GM21825 (cell line): ENCODE measurements around the gene IFT122.
A peak's percentile ranks its signal among the peaks of the same experiment; 100 is the strongest.

ENCODE experiments used
- ATAC-seq: cut with Tn5 transposase; IDR thresholded peaks from one replicate; pipeline ENCODE4 v1.9.1; 2021; ENCODE audit warnings: mild to moderate bottlenecking, moderate library complexity; ENCODE audit not compliant: unreplicated experiment

Gene IFT122

GRCh38 chr3:129434140-129434539 lies 5.9 kb upstream of the IFT122 start:
- ATAC-seq = no peak

DNA sequence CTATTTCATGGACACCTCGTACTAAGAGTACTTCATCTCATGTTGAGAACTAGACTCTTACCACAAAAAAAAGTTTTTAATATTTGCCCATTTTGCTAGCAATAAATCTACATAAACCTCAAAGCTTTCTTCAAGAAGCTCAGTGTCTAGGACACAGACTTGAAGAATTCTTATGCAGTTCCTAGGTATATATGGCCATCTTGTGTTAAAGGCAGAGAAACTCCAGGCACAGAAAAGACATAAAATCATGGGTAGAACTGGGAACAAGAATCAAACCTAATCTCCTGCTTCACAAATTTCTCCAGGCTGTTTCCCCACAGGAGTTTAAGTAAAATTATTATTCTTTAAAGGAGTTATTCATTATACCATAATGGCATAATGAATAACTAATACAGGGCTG lies 4.7 kb upstream of the IFT122 start:
- no peak for ATAC-seq

DNA sequence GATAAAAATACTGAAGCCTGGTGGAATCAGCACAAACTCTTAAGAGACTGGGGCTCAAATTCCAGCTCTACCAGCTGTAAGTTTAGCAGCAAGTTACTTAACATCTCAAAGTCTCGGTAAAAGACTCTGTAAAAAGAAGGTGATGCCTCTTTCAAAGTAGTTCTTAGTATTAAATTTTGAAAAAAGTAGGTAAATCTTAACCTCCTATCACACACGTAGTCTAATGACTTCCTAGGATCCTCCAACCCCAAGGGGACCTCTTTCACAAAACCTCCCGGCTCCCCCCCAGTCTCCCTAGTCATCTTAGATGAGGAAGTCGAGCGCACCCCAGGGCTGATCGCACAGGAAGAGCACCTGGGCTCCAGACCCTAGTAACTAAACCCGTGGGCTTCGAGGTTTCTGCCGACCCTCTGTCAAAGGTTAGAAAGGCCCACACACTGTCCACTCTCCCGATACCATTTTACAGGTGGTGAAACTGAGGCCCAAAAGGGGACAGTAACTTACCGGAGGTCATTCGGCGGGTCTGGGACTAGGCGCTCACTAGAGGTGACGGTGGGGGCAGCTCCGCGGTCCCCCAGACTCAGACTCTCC lies 703 bp upstream of the IFT122 start:
- ATAC-seq = peak; percentile 16

- no peak for ATAC-seq
Observed at GRCh38 chr3:129440618-129441190, 680 bp downstream of the IFT122 start.

GRCh38 chr3:129441215-129441614 lies 1.2 kb downstream of the IFT122 start:
- no peak for ATAC-seq

DNA sequence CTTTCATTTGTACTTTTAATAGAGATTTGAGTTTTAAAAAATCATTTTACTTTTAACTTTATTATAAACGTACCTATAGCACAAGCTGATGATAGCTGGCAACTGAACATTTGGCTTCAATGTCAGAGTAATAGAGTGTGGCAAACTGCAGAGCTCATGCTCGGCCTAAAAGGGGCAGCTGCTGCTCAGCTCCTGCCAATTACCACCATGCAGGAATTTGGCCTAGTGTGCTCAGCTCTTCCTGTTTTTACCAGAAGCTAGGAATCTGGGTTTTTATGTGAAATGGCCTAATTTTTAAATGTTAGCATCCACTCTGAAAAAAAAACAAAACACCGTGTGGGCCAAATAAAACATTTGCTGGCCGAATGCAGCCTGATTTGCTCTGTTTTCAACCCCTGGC lies 1.8 kb downstream of the IFT122 start:
- ATAC-seq = no peak

DNA sequence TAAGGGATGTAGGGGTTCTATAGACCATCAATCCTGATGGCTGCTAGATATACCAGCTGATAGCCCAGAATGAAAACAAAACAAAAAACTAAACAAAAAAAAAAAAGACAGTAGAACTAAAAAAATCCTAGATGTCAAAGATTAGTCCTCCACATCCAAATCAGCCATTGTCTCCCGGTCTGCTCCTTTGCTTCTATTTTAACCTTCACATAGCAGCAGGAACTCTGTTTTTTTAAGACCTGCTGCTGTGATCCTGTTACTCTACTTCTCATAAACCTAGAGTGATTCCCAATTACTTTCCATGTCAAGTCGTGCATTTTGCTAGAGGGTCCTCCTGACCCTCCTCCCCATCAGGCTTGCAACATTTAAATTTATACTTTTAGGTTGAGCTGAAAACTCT lies 2.5 kb downstream of the IFT122 start:
- ATAC-seq = no peak

- ATAC-seq = no peak
Observed at GRCh38 chr3:129442947-129443346, 2.9 kb downstream of the IFT122 start.

DNA sequence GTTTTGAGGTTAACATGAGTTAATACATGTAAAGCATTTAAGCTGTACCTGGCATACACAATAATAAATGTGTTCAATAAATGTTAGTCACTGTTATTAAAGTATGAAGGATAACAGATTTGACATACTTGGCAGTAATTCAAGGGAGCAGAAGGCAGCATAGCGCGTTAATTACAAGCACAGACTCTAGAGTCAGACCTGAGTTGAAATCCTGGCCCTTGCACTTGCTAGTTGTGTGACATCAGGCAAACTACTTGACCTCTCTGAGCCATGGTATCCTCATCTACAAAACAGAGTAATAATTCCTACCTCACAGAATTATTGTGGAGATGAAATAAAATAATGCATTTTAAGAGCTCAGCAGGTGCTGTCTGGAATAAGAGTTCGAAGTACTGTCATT lies 5.4 kb downstream of the IFT122 start:
- no peak for ATAC-seq

DNA sequence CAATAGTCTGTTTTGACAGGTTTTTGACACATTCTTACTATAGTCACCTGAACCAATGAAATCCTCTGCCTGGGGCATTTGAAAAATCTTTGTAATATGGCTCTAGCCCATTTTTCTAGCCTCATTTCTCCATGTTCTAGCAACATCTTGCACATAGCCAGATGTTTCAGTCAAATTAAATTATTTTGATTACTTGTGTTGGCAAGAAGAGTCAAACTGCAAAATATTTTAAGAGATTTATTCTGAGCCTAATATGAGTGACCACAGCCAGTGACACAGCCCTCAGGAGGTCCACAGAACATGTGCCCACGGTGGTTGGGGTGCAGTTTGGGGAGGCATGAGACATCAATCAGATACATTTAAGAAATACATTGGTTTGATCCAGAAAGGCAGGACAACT lies 6.9 kb downstream of the IFT122 start:
- ATAC-seq = no peak

DNA sequence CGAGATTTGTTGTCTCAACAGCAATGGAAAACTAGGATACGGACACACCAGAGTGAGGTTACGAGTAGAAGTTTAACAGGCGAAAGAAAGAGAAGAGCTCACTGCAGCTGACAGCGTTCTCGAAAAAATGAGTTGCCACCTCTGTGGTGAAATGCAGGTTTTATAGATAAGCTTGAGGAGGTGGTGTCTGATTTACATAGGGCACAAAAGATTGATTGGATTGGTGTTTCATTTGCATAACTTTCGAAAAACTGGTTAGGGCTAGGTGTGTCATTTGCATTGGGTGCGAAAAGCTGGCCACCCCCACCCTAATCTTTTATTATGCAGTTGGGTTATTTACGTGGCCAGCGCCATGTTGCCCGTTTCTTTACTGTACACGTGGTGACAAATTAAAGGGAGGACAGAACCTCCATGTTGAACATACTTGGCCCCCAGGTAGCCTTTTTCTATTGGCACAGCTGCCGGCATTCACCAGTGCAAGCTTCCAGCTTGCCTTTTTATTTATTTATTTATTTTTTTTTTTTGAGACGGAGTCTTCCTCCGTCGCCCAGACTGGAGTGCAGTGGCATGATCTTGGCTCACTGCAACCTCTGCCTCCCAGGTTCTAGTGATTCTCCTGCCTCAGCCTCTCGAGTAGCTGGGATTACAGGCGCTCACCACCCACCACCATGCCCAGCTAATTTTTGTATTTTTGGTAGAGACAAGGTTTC lies 8.3 kb downstream of the IFT122 start:
- ATAC-seq = no peak

- ATAC-seq = no peak
Observed at GRCh38 chr3:129449279-129450115, 9.5 kb downstream of the IFT122 start.

GRCh38 chr3:129453732-129454131 lies 13.7 kb downstream of the IFT122 start:
- ATAC-seq = no peak

DNA sequence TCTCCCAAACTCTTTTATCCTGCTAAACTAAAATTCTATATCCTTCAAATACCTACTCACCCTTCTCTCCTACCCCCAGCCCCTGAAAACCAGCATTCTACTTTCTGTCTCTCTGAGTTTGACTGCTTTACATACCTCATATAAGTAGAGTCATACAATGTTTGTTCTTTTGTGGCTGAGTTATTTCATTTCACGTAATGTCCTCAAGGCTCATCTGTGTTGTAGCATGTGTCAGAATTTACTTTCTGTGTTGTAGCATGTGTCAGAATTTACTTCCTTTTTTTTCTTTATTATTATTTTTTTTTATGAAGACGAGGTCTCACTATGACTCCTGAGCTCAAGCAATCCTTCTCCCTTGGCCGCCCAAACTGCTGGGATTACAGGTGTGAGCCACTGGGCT lies 20.1 kb downstream of the IFT122 start:
- ATAC-seq = no peak

GRCh38 chr3:129460572-129460971 lies 20.5 kb downstream of the IFT122 start:
- no peak for ATAC-seq

DNA sequence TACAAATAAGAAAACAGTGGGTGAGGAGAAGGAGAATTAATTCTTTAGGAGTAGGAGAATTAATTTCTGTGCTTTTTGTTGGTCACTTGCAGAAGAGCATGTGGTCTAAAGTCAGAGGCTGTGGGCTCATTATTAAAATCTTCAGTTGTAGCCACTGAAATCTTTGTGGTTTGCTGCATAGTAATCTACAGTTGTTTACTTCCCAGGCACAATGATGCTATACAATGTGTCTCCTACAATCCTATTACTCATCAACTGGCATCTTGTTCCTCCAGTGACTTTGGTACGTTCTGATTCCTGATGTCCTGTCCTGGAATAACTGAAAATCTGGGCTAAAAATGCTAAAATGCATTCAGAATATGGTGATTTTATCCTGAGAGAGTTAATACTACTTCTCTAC lies 21.0 kb downstream of the IFT122 start:
- ATAC-seq = no peak

DNA sequence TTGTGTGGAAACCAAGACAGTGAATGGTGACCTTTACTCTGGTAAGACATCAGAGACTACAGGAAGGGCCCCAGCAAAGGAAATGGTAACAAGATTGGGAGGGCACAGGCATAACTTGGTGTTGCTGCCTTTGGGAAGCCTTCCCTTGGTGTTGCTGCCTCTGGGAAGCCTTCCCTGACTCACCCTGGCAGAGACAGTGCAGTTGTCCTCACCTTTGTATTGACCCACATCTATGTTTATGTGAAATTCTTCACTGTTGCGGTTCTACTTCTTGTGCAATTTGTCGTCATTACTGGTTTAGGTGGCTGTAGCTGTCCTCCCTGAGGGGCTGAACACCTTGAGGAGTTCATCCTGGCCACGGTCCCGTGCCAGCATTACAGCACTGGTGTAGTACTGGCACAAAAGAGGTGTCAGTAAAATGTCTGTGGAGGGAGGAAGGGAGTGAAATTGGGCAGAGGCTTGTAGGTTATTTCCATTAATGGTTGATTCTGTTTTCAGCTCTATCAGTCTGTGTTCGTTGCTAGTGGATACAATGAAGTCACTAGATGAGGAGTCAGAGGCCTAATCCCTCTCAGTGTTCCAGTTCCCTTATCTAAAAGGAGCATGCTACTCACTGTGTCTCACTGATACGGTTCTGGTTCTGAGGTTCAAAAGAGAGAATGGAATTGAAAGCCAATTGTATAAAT lies 21.6 kb downstream of the IFT122 start:
- ATAC-seq = no peak

GRCh38 chr3:129462361-129462968 lies 22.4 kb downstream of the IFT122 start:
- ATAC-seq = no peak

DNA sequence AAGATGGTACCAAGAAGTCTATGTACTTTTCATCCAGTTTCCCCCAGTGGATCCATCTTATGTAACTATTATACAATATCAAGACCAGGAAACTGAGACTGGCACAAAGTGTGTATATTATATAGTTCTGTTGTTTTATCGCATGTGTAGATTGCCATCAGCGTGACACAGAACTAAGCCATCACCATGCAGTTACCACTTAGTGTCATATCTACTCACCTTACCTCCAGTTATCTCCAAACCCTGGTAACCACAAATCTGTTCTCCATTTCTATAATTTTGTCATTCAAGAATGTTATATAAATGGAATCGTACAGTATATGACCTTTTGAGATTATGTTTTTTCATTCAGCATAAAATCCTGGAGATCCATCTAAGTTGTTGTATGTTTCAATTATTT lies 23.1 kb downstream of the IFT122 start:
- no peak for ATAC-seq

GRCh38 chr3:129463716-129464115 lies 23.7 kb downstream of the IFT122 start:
- ATAC-seq = no peak

DNA sequence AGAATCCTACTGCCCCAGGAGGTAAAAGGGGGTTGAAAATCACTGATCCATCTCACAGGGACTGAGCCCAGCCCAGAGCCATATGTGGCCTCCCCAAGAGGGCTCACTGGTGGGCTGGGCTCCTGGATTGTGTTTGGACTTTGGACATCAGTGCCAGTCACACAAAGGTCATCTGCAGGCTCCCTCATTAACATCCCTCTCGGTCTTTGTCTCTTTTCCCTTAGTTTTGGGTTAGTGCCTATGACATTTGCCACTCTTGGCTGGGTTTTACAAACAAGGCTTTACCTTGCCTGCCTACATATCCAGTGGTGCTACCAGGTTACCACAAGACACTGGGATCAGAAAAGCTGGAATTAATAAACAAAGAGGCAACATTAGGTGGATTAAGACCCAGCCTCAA lies 27.9 kb downstream of the IFT122 start:
- no peak for ATAC-seq
